Fibroblast of lung (primary cell): ENCODE results near the gene SNX32.

Experiments
- EZH2 ChIP-seq: IDR thresholded peaks from 2 replicates; pipeline ENCODE4 v1.5.1; 2012; ENCODE audit warnings: low read length, control low read depth, mild to moderate bottlenecking; ENCODE audit errors: missing control alignments
- TF ChIP-seq, protein P1 (sequence below), 2 donors: IDR thresholded peaks in 1 of 2; conservative IDR thresholded peaks in 1 of 2; 1 replicate in 1 of 2; 2 replicates in 1 of 2; pipeline ENCODE4 v1.5.1; 2011 to 2012; ENCODE audit warnings: low read length in 2 of 2, control low read depth in 1 of 2, inconsistent platforms in 1 of 2, low read depth in 1 of 2, mild to moderate bottlenecking in 1 of 2

DNA sequence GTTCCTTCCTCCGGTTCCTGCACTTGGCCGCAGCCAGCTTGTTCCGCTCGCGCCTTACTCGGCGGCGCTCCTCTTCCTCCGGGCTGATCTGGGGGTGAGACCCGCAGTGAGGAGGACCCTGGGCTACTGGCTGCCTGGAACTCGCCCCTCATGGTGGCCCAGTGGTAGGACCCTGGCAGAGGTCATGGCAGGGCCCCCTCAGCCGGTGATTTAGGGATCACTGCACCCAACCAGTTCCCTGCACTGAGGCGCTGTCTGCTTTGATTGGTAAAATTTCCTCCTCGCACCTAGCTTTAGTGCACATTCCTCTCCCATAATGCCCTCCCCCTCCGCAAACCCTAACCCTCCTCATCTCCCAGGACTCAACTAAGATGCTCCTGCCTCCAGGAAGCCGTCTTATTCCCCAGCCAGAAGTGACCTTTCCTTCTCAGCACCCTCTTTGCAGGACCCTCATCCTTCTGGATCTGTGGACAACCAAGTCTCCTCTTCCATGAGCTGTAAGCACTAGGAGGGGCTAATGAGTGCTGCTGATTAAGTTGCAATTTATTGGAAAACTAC is 60.4 kb downstream of the SNX32 start:
- TF ChIP-seq, protein P1, sequence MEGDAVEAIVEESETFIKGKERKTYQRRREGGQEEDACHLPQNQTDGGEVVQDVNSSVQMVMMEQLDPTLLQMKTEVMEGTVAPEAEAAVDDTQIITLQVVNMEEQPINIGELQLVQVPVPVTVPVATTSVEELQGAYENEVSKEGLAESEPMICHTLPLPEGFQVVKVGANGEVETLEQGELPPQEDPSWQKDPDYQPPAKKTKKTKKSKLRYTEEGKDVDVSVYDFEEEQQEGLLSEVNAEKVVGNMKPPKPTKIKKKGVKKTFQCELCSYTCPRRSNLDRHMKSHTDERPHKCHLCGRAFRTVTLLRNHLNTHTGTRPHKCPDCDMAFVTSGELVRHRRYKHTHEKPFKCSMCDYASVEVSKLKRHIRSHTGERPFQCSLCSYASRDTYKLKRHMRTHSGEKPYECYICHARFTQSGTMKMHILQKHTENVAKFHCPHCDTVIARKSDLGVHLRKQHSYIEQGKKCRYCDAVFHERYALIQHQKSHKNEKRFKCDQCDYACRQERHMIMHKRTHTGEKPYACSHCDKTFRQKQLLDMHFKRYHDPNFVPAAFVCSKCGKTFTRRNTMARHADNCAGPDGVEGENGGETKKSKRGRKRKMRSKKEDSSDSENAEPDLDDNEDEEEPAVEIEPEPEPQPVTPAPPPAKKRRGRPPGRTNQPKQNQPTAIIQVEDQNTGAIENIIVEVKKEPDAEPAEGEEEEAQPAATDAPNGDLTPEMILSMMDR (conservative IDR thresholded peaks at IDR 0.05 in 1 of 2, IDR thresholded peaks at IDR 0.05 in 1 of 2; ENCODE audit: low read depth in 1 of 2, low read length in 2 of 2): no peak
- no peak for TF ChIP-seq EZH2
